ENCODE measurements around the gene TFF2. TPM values are rescaled to one million over a fixed set of nuclear protein-coding genes. Genes with fewer than 3 reads are reported as not detected.

The TFF2 gene
- total RNA-seq, 3 donors from 2014 or later (not counting 1 experiment from before 2014, with no cell fraction given) = not detected

- no peaks in the 10 kb centered on the region for H3K9me3 ChIP-seq (ENCODE audit: control insufficient read depth, insufficient read depth, low read length)
- H3K4me3 ChIP-seq (ENCODE audit: low read length) = no peak overlapping the region
- ATAC-seq = no peak
- H3K4me1 ChIP-seq (ENCODE audit: control insufficient read depth, insufficient read depth, low read length) = peaks cover 3% of the 10 kb centered on the region
- Mint-ChIP-seq H3K36me3 (no peaks in the 10 kb centered on the region), H3K27ac (no peak overlapping the region), H3K27me3 (ENCODE audit: low read depth in 2 of 2) (no peaks in the 10 kb centered on the region), H3K9me3 (no peaks in the 10 kb centered on the region), H3K4me3 (no peak overlapping the region), H3K4me1 (no peaks in the 10 kb centered on the region)
- no peak overlapping the region for H3K27ac ChIP-seq (ENCODE audit: low read length)
- TF ChIP-seq, protein P1, sequence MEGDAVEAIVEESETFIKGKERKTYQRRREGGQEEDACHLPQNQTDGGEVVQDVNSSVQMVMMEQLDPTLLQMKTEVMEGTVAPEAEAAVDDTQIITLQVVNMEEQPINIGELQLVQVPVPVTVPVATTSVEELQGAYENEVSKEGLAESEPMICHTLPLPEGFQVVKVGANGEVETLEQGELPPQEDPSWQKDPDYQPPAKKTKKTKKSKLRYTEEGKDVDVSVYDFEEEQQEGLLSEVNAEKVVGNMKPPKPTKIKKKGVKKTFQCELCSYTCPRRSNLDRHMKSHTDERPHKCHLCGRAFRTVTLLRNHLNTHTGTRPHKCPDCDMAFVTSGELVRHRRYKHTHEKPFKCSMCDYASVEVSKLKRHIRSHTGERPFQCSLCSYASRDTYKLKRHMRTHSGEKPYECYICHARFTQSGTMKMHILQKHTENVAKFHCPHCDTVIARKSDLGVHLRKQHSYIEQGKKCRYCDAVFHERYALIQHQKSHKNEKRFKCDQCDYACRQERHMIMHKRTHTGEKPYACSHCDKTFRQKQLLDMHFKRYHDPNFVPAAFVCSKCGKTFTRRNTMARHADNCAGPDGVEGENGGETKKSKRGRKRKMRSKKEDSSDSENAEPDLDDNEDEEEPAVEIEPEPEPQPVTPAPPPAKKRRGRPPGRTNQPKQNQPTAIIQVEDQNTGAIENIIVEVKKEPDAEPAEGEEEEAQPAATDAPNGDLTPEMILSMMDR (IDR thresholded peaks at IDR 0.05) = no peak
- no peak for DNase-seq
- intact Hi-C loops (cut with micrococcal nuclease) = no loop called here
- peaks cover 10% of the 10 kb centered on the region for H3K36me3 ChIP-seq (ENCODE audit: control insufficient read depth, insufficient read depth, low read length)
- 95% methylated on average over 5 of the region's 5 CpGs for WGBS (ENCODE audit: insufficient coverage)
- H3K27me3 ChIP-seq (ENCODE audit: control insufficient read depth, insufficient read depth, low read length) = no peaks in the 10 kb centered on the region
Observed at GRCh38 chr21:42298657-42299056, 52.1 kb downstream of the TFF2 start.

DNA sequence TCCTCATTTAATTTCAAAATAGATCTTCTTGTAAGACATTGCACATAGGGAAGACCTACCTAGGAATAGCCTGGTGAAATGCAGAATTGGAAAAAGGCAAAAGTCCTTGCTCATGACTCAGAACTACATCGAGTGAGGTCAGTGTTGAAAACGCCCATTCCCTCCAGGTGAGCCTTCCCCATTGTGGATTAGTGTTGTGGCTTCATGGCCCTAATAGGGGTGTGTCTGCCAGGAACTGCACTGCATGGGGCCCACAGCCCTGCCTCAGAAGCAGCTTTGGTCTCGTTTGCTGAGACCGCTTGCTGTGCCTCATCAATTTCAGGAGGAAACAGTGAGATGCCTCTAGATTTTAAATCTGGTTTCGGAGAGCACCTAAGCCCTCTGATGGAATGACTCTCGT is 52.6 kb downstream of the TFF2 start:
- H3K9me3 Mint-ChIP-seq = no peaks in the 10 kb centered on the region
- H3K4me1 Mint-ChIP-seq = no peaks in the 10 kb centered on the region
- ATAC-seq (no peak), DNase-seq (no peak)
- no peaks in the 10 kb centered on the region for H3K27me3 ChIP-seq (ENCODE audit: control insufficient read depth, insufficient read depth, low read length)
- TF ChIP-seq, protein P1 (IDR thresholded peaks at IDR 0.05) = no peak
- H3K36me3 Mint-ChIP-seq = no peaks in the 10 kb centered on the region
- no peaks in the 10 kb centered on the region for H3K9me3 ChIP-seq (ENCODE audit: control insufficient read depth, insufficient read depth, low read length)
- H3K27ac Mint-ChIP-seq = no peak overlapping the region
- H3K36me3 ChIP-seq (ENCODE audit: control insufficient read depth, insufficient read depth, low read length) = peaks cover 10% of the 10 kb centered on the region
- H3K4me3 Mint-ChIP-seq = no peak overlapping the region
- intact Hi-C loops (cut with micrococcal nuclease) = no loop called here
- H3K27me3 Mint-ChIP-seq (ENCODE audit: low read depth in 2 of 2) = no peaks in the 10 kb centered on the region
- H3K4me1 ChIP-seq (ENCODE audit: control insufficient read depth, insufficient read depth, low read length) = peaks cover 3% of the 10 kb centered on the region
- no peak overlapping the region for H3K4me3 ChIP-seq (ENCODE audit: low read length)
- 90% methylated on average over 6 of the region's 6 CpGs for WGBS (ENCODE audit: insufficient coverage)
- H3K27ac ChIP-seq (ENCODE audit: low read length) = no peak overlapping the region

DNA sequence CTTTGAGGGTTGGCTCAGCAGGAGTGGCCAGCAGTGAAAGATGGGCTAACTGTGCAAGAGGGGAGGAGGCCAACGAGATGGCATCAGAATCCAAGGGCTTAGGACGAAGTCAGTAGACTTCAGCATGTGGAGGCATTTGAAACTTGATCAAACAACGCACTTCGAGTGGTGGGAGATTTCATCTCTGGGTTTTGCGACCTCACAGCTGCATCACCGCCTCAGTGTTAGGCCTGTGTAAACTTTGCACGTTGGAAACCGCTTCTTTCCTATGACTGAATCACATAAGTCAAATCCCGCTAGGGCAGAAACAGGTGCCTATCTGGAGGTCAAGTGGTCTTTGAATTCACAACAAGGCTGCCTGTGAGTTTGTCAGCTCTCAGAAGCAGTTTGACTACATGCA is 53.4 kb downstream of the TFF2 start:
- no peak overlapping the region for H3K27ac ChIP-seq (ENCODE audit: low read length)
- H3K27me3 Mint-ChIP-seq (ENCODE audit: low read depth in 2 of 2) = no peaks in the 10 kb centered on the region
- peaks cover 3% of the 10 kb centered on the region for H3K4me1 ChIP-seq (ENCODE audit: control insufficient read depth, insufficient read depth, low read length)
- no peak for ATAC-seq
- H3K4me1 Mint-ChIP-seq = no peaks in the 10 kb centered on the region
- peaks cover 14% of the 10 kb centered on the region for H3K36me3 ChIP-seq (ENCODE audit: control insufficient read depth, insufficient read depth, low read length)
- H3K36me3 Mint-ChIP-seq = no peaks in the 10 kb centered on the region
- 84% methylated on average over 9 of the region's 9 CpGs for WGBS (ENCODE audit: insufficient coverage)
- no peak for DNase-seq
- H3K4me3 Mint-ChIP-seq = no peak overlapping the region
- H3K27ac Mint-ChIP-seq = no peak overlapping the region
- TF ChIP-seq, protein P1 (IDR thresholded peaks at IDR 0.05) = no peak
- intact Hi-C loops (cut with micrococcal nuclease) = no loop called here
- no peak overlapping the region for H3K4me3 ChIP-seq (ENCODE audit: low read length)
- H3K27me3 ChIP-seq (ENCODE audit: control insufficient read depth, insufficient read depth, low read length) = no peaks in the 10 kb centered on the region
- no peaks in the 10 kb centered on the region for H3K9me3 Mint-ChIP-seq
- H3K9me3 ChIP-seq (ENCODE audit: control insufficient read depth, insufficient read depth, low read length) = no peaks in the 10 kb centered on the region

- Mint-ChIP-seq H3K4me3 (no peak overlapping the region), H3K4me1 (no peaks in the 10 kb centered on the region), H3K36me3 (no peaks in the 10 kb centered on the region), H3K27ac (no peak overlapping the region), H3K9me3 (no peaks in the 10 kb centered on the region), H3K27me3 (ENCODE audit: low read depth in 2 of 2) (no peaks in the 10 kb centered on the region)
- Histone ChIP-seq H3K27me3 (ENCODE audit: control insufficient read depth, insufficient read depth, low read length) (no peaks in the 10 kb centered on the region), H3K4me1 (ENCODE audit: control insufficient read depth, insufficient read depth, low read length) (peaks cover 3% of the 10 kb centered on the region), H3K27ac (ENCODE audit: low read length) (no peak overlapping the region), H3K4me3 (ENCODE audit: low read length) (no peak overlapping the region), H3K9me3 (ENCODE audit: control insufficient read depth, insufficient read depth, low read length) (no peaks in the 10 kb centered on the region), H3K36me3 (ENCODE audit: control insufficient read depth, insufficient read depth, low read length) (peaks cover 17% of the 10 kb centered on the region)
- TF ChIP-seq, protein P1 (IDR thresholded peaks at IDR 0.05) = no peak
- ATAC-seq (no peak), DNase-seq (no peak)
- WGBS (ENCODE audit: insufficient coverage) = 62% methylated on average over 7 of the region's 7 CpGs
- intact Hi-C loops (cut with micrococcal nuclease) = no loop called here
Observed at GRCh38 chr21:42296501-42296900, 54.3 kb downstream of the TFF2 start.

Measured in natural killer cell (primary cell).